ENCODE results near the gene PTPN23. TPM values are rescaled to one million over a fixed set of nuclear protein-coding genes. Genes with fewer than 3 reads are reported as not detected.

PTPN23 gene
- total RNA-seq, 4 donors from 2014 or later, result 34.3 to 49.6 (median 37.8) TPM

- no peak overlapping the region for H3K4me3 ChIP-seq (ENCODE audit: low read depth, poor library complexity, severe bottlenecking)
- TF ChIP-seq POLR2A (IDR thresholded peaks at IDR 0.05) (no peak), CTCF (IDR thresholded peaks at IDR 0.05) (no peak)
- no peak for DNase-seq (ENCODE audit: low spot score in 2 of 2)
- intact Hi-C loops (cut with DNase I; ENCODE audit: low total_unique reads), result no loop called here
- WGBS, 2 donors, result 88 to 91% methylated on average over 16 to 17 of the region's 18 CpGs
Measured at GRCh38 chr3:47407896-47408838, 27.3 kb downstream of the PTPN23 start.

- TF ChIP-seq CTCF (IDR thresholded peaks at IDR 0.05), result no peak
- no peak for TF ChIP-seq POLR2A (IDR thresholded peaks at IDR 0.05)
- no peak for DNase-seq (ENCODE audit: low spot score in 2 of 2)
- no peak overlapping the region for H3K4me3 ChIP-seq (ENCODE audit: low read depth, poor library complexity, severe bottlenecking)
- 90 to 95% methylated on average over 8 to 14 of the region's 15 CpGs for WGBS, 2 donors
- intact Hi-C loops (cut with DNase I; ENCODE audit: low total_unique reads), result no loop called here
Measured at GRCh38 chr3:47408839-47409229, 28.0 kb downstream of the PTPN23 start.

- intact Hi-C loops (cut with DNase I; ENCODE audit: low total_unique reads), result no loop called here
- H3K4me3 ChIP-seq (ENCODE audit: low read depth, poor library complexity, severe bottlenecking), result no peak overlapping the region
- TF ChIP-seq POLR2A (IDR thresholded peaks at IDR 0.05) (no peak), CTCF (IDR thresholded peaks at IDR 0.05) (no peak)
- WGBS, 2 donors, result 94% methylated on average over 14 to 15 of the region's 15 CpGs
- no peak for DNase-seq (ENCODE audit: low spot score in 2 of 2)
Measured at GRCh38 chr3:47409284-47409683, 28.5 kb downstream of the PTPN23 start.

GRCh38 chr3:47409688-47410416 is 29.0 kb downstream of the PTPN23 start:
- no peak for DNase-seq (ENCODE audit: low spot score in 2 of 2)
- intact Hi-C loops (cut with DNase I; ENCODE audit: low total_unique reads), result no loop called here
- no peak overlapping the region for H3K4me3 ChIP-seq (ENCODE audit: low read depth, poor library complexity, severe bottlenecking)
- 77 to 80% methylated on average over 18 to 24 of the region's 26 CpGs for WGBS, 2 donors
- TF ChIP-seq POLR2A (IDR thresholded peaks at IDR 0.05), result no peak
- no peak for TF ChIP-seq CTCF (IDR thresholded peaks at IDR 0.05)

- 67 to 72% methylated on average over 10 of the region's 10 CpGs for WGBS, 2 donors
- no peak for TF ChIP-seq POLR2A (IDR thresholded peaks at IDR 0.05)
- no peak for TF ChIP-seq CTCF (IDR thresholded peaks at IDR 0.05)
- no peak for DNase-seq (ENCODE audit: low spot score in 2 of 2)
- intact Hi-C loops (cut with DNase I; ENCODE audit: low total_unique reads), result no loop called here
- H3K4me3 ChIP-seq (ENCODE audit: low read depth, poor library complexity, severe bottlenecking), result no peak overlapping the region
Measured at GRCh38 chr3:47410417-47410720, 29.5 kb downstream of the PTPN23 start.

All from lower leg skin (tissue), 4 donors.